SK-N-SH (cell line): ENCODE measurements around the gene PCK1. TPM values are rescaled to one million over a fixed set of nuclear protein-coding genes. Genes with fewer than 3 reads are reported as not detected.

Source experiments
- CTCF ChIA-PET: fragments of 300-600, 350-600 bp; formaldehyde crosslinking; extraction: SDS; loops from one replicate; lab custom pipeline; 2021; lab: Yijun Ruan, JAX
- POLR2A ChIA-PET: fragments of 350-600 bp; sonication (Branson Sonifier 250); formaldehyde crosslinking; extraction: SDS; loops from one replicate; lab custom pipeline; 2020; ENCODE audit warnings: antibody characterized with exemption, inconsistent platforms; lab: Yijun Ruan, JAX
- DNase-seq: peaks from one replicate; pipeline ENCODE4 v3.0.0; 2012
- H2AFZ ChIP-seq: fragments of 200-600 bp; sonication (generic); 2 replicates; pipeline ENCODE4 v1.8.1; 2016; ENCODE audit warnings: antibody characterized with exemption, mild to moderate bottlenecking, low read depth
- H3F3A ChIP-seq: fragments of 200-600 bp; sonication (generic); replicated peaks from 2 replicates; pipeline ENCODE3; 2016; ENCODE audit warnings: antibody characterized with exemption, mild to moderate bottlenecking; ENCODE audit not compliant: insufficient read depth
- H3K27ac ChIP-seq, 2 experiments: fragments of 200-500 bp in 1 of 2; fragments of 200-600 bp in 1 of 2; sonication (Bioruptor generic) in 1 of 2; sonication (generic), shearing (Covaris generic) in 1 of 2; 2 replicates each; pipeline versions ENCODE4 v1.5.1 to v1.6.1; 2014 to 2016; ENCODE audit warnings: low read depth in 2 of 2, inconsistent platforms in 1 of 2, low read length in 1 of 2, mild to moderate bottlenecking in 1 of 2, mixed read lengths in 1 of 2
- H3K27me3 ChIP-seq: fragments of 200-600 bp; sonication (generic), shearing (Covaris generic); 2 replicates; pipeline ENCODE4 v1.6.1; 2016; ENCODE audit warnings: mixed run types; ENCODE audit not compliant: insufficient read depth
- H3K36me3 ChIP-seq, 2 experiments: fragments of 200-500 bp in 1 of 2; fragments of 200-600 bp in 1 of 2; sonication (Bioruptor generic) in 1 of 2; sonication (generic) in 1 of 2; replicated peaks in 1 of 2; 2 replicates each; pipeline versions ENCODE3 to v1.5.1; 2014 to 2016; ENCODE audit warnings: low read length in 1 of 2, mild to moderate bottlenecking in 1 of 2; ENCODE audit not compliant: insufficient read depth in 2 of 2, control insufficient read depth in 1 of 2
- H3K4me1 ChIP-seq, 2 experiments: fragments of 200-500 bp in 1 of 2; fragments of 200-600 bp in 1 of 2; sonication (Bioruptor generic) in 1 of 2; sonication (generic), shearing (Covaris generic) in 1 of 2; 2 replicates each; pipeline versions ENCODE4 v1.5.1 to v1.6.1; 2014 to 2016; ENCODE audit warnings: low read depth in 1 of 2, low read length in 1 of 2, mixed run types in 1 of 2; ENCODE audit not compliant: insufficient read depth in 2 of 2, control insufficient read depth in 1 of 2
- H3K4me2 ChIP-seq: fragments of 200-600 bp; sonication (generic), shearing (Covaris generic); 2 replicates; pipeline ENCODE4 v1.6.1; 2017; ENCODE audit warnings: mixed run types
- H3K4me3 ChIP-seq, 2 experiments: fragments of 200-500 bp in 1 of 2; fragments of 200-600 bp in 1 of 2; sonication (Bioruptor generic) in 1 of 2; sonication (generic), shearing (Covaris generic) in 1 of 2; 2 replicates each; pipeline versions ENCODE4 v1.5.1 to v1.8.1; 2014 to 2016; ENCODE audit warnings: low read depth in 2 of 2, inconsistent platforms in 1 of 2, low read length in 1 of 2, mild to moderate bottlenecking in 1 of 2, mixed read lengths in 1 of 2, moderate library complexity in 1 of 2
- H3K79me2 ChIP-seq: fragments of 200-600 bp; sonication (generic); 2 replicates; pipeline ENCODE4 v1.8.1; 2017; ENCODE audit warnings: mild to moderate bottlenecking; ENCODE audit not compliant: insufficient read depth
- H3K9ac ChIP-seq: fragments of 200-600 bp; sonication (generic); 2 replicates; pipeline ENCODE4 v1.6.1; 2017; ENCODE audit warnings: mixed run types
- H3K9me2 ChIP-seq: fragments of 200-600 bp; sonication (generic); 2 replicates; pipeline ENCODE4 v1.6.1; 2017; ENCODE audit warnings: mixed run types
- H3K9me3 ChIP-seq: fragments of 200-600 bp; sonication (generic); 2 replicates; pipeline ENCODE4 v1.6.1; 2017; ENCODE audit warnings: mixed run types, mild to moderate bottlenecking, moderate library complexity
- H4K20me1 ChIP-seq: fragments of 200-600 bp; sonication (generic); 2 replicates; pipeline ENCODE4 v1.6.1; 2017; ENCODE audit warnings: mild to moderate bottlenecking, mixed run types; ENCODE audit not compliant: insufficient read depth
- CTCF ChIP-seq: fragments of 200-600 bp; sonication (generic); IDR thresholded peaks from 2 replicates; pipeline ENCODE4 v1.6.1; 2017; ENCODE audit warnings: antibody characterized with exemption, mild to moderate bottlenecking, moderate library complexity
- EP300 ChIP-seq, 2 experiments: IDR thresholded peaks; 2 replicates each; pipeline versions ENCODE4 v1.4.0 to v1.6.1; 2012; ENCODE audit warnings: borderline replicate concordance in 1 of 2, low read depth in 1 of 2, low read length in 1 of 2
- EZH2phosphoT487 ChIP-seq: fragments of 200-600 bp; sonication (generic); IDR thresholded peaks from 2 replicates; pipeline ENCODE4 v1.6.1; 2017; ENCODE audit warnings: low read depth, mixed run types, mild to moderate bottlenecking, antibody characterized with exemption, moderate library complexity, borderline replicate concordance
- FOXJ3 ChIP-seq: sonication (generic); formaldehyde crosslinking; IDR thresholded peaks from 2 replicates; pipeline ENCODE4 v1.5.1; 2020; ENCODE audit warnings: mild to moderate bottlenecking, missing genetic modification reagents
- GATA2 ChIP-seq: sonication (generic); formaldehyde crosslinking; IDR thresholded peaks from 2 replicates; pipeline ENCODE4 v1.5.0; 2020; ENCODE audit warnings: mild to moderate bottlenecking, missing genetic modification reagents
- IRF3 ChIP-seq: fragments of 150-350 bp; IDR thresholded peaks from 2 replicates; pipeline ENCODE4 v1.6.1; 2016; ENCODE audit warnings: mild to moderate bottlenecking, low read depth, low read length
- MEF2A ChIP-seq: IDR thresholded peaks from 2 replicates; pipeline ENCODE4 v1.4.0; 2012; ENCODE audit warnings: low read depth, borderline replicate concordance
- NFIC ChIP-seq: IDR thresholded peaks from 2 replicates; pipeline ENCODE4 v1.4.0; 2012; ENCODE audit warnings: borderline replicate concordance
- NRF1 ChIP-seq: IDR thresholded peaks from 2 replicates; pipeline ENCODE4 v1.6.1; 2012; ENCODE audit warnings: low read depth, mild to moderate bottlenecking, low read length
- PBX3 ChIP-seq: IDR thresholded peaks from 2 replicates; pipeline ENCODE4; 2012
- POLR2AphosphoS5 ChIP-seq: IDR thresholded peaks from 2 replicates; pipeline ENCODE4 v1.6.1; 2012; ENCODE audit warnings: low read depth, low read length
- RFX5 ChIP-seq: IDR thresholded peaks from 2 replicates; pipeline ENCODE4 v1.6.1; 2012; ENCODE audit warnings: mild to moderate bottlenecking, improper control_type of control experiment, low read length
- SMC3 ChIP-seq: IDR thresholded peaks from 2 replicates; pipeline ENCODE4 v1.6.1; 2012; ENCODE audit warnings: low read depth, low read length, improper control_type of control experiment
- TAF1 ChIP-seq: IDR thresholded peaks from 2 replicates; pipeline ENCODE4 v1.6.1; 2012; ENCODE audit warnings: low read depth, mild to moderate bottlenecking, low read length, moderate library complexity, borderline replicate concordance
- TEAD4 ChIP-seq: IDR thresholded peaks from 2 replicates; pipeline ENCODE4 v1.4.0; 2012; ENCODE audit warnings: mild to moderate bottlenecking, borderline replicate concordance; ENCODE audit not compliant: insufficient read depth
- USF1 ChIP-seq: IDR thresholded peaks from 2 replicates; pipeline ENCODE4 v1.4.0; 2012; ENCODE audit warnings: low read depth, borderline replicate concordance
- USF2 ChIP-seq: fragments of 150-350 bp; IDR thresholded peaks from 2 replicates; pipeline ENCODE4 v1.6.1; 2017; ENCODE audit warnings: antibody characterized with exemption, low read length, low read depth, borderline replicate concordance
- WGBS: methylation state at CpG from one replicate; pipeline ENCODE4 v1.1.6; 2017; ENCODE audit warnings: low lambda C conversion rate; 5-methylcytosine and 5-hydroxymethylcytosine counted together
- polyA plus RNA-seq, 3 experiments: library from polyadenylated mRNA; depleted of rRNA; stranded (reverse); fragments of >200 nt; gene quantifications; 2 replicates each; pipeline ENCODE4 v1.2.3, GENCODE V29; 2012
- TF ChIP-seq, protein P1 (sequence below): IDR thresholded peaks from 2 replicates; pipeline ENCODE4 v1.6.1; 2012; ENCODE audit warnings: mild to moderate bottlenecking, low read depth, low read length, moderate library complexity
- TF ChIP-seq, protein P2 (sequence below): IDR thresholded peaks from 2 replicates; pipeline ENCODE4 v1.4.0; 2012; ENCODE audit warnings: low read depth

PCK1 gene
- polyA plus RNA-seq, 1 of the 3 experiments (the other 2 are of a cell fraction): not detected

- TF ChIP-seq EP300 (IDR thresholded peaks at IDR 0.05; ENCODE audit: borderline replicate concordance in 1 of 2, low read depth in 1 of 2, low read length in 1 of 2) (no peak), FOXJ3 (no peak)
Measured at GRCh38 chr20:57582029-57582378, 21.1 kb downstream of the PCK1 start (continued).

DNA sequence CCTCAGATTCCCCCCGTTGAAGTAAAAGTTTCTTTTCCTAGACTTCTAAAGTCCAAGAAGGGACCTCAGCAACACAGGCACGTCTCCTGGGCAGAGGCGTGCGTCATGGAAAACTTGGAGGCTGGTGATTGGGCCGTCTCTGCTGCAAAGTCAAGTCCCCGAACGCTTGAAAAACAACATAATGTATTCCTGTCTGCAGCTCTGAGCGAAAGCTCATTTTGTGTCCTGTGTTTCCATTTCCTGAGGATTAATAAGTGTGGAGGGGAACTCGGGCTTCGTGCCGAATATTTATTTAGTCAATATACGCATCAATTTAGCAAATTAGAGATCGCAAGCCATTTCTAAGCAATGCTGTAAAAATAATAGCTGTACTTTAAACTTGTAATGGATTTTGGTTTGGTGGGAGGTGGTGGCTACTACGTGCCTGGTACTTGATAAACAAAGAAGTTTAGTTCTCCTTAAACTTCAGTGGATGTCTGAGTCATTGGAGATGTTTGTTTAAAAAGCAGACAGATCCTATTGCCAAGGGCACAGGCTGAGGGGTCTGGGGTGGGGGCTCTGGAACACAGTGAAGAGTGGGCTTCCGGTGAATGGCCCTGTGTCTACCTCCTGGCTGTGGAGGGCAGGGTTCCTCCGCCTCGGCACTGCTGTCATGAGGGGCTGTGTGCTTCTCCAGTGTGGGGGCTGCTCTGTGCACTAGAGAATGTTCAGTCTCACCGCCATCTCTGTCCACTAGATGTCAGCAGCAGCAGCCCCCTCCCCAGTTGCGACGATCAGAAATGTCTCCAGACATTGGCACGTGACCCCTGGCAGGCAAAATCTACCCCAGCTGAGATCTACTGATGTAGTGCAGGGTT, 21.8 kb downstream of the PCK1 start:
- Histone ChIP-seq H3K4me3 (no peak overlapping the region; a peak in 1 of 4 replicates), H3K4me2 (no peak overlapping the region), H3K36me3 (no peaks in the 10 kb centered on the region), H3K27ac (no peak overlapping the region), H3K9ac (no peak overlapping the region), H3K27me3 (peaks cover 7% of the 10 kb centered on the region; the same call in 1 of the 2 replicates), H3F3A (no peaks in the 10 kb centered on the region), H3K9me3 (no peaks in the 10 kb centered on the region), H3K9me2 (no peaks in the 10 kb centered on the region), H3K79me2 (no peaks in the 10 kb centered on the region), H3K4me1 (no peaks in the 10 kb centered on the region; a peak in 1 of 4 replicates), H2AFZ (no peak overlapping the region), H4K20me1 (no peaks in the 10 kb centered on the region)
- POLR2A ChIA-PET: no interaction called here
- CTCF ChIA-PET: interaction anchor here (0.7 to 21.1 kb wide), 18 partner anchors 9 to 627 kb away, joined by 3 to 403 read pairs (median 5); no protein-coding TSS in a partner anchor
- peak; percentile 74 for DNase-seq
- 55% methylated on average over 18 of the region's 21 CpGs for WGBS
- TF ChIP-seq EZH2phosphoT487 (no peak), TEAD4 (no peak), POLR2AphosphoS5 (no peak), NRF1 (no peak), NFIC (no peak), MEF2A (no peak), GATA2 (no peak), EP300 (IDR thresholded peaks at IDR 0.05; ENCODE audit: borderline replicate concordance in 1 of 2, low read depth in 1 of 2, low read length in 1 of 2) (no peak), SMC3 (peak; percentile 17; the same call in 1 of the 2 replicates), RFX5 (no peak), CTCF (peak; percentile 45), IRF3 (no peak), TAF1 (no peak), PBX3 (no peak), USF1 (peak; percentile 47; the same call in 1 of the 2 replicates), USF2 (no peak)
- TF ChIP-seq, protein P1, sequence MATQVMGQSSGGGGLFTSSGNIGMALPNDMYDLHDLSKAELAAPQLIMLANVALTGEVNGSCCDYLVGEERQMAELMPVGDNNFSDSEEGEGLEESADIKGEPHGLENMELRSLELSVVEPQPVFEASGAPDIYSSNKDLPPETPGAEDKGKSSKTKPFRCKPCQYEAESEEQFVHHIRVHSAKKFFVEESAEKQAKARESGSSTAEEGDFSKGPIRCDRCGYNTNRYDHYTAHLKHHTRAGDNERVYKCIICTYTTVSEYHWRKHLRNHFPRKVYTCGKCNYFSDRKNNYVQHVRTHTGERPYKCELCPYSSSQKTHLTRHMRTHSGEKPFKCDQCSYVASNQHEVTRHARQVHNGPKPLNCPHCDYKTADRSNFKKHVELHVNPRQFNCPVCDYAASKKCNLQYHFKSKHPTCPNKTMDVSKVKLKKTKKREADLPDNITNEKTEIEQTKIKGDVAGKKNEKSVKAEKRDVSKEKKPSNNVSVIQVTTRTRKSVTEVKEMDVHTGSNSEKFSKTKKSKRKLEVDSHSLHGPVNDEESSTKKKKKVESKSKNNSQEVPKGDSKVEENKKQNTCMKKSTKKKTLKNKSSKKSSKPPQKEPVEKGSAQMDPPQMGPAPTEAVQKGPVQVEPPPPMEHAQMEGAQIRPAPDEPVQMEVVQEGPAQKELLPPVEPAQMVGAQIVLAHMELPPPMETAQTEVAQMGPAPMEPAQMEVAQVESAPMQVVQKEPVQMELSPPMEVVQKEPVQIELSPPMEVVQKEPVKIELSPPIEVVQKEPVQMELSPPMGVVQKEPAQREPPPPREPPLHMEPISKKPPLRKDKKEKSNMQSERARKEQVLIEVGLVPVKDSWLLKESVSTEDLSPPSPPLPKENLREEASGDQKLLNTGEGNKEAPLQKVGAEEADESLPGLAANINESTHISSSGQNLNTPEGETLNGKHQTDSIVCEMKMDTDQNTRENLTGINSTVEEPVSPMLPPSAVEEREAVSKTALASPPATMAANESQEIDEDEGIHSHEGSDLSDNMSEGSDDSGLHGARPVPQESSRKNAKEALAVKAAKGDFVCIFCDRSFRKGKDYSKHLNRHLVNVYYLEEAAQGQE: no peak
- TF ChIP-seq, protein P2, sequence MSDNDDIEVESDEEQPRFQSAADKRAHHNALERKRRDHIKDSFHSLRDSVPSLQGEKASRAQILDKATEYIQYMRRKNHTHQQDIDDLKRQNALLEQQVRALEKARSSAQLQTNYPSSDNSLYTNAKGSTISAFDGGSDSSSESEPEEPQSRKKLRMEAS: no peak
